HCT116 (cell line): ENCODE measurements around the gene RIF1. TPM values are rescaled to one million over a fixed set of nuclear protein-coding genes. Genes with fewer than 3 reads are reported as not detected.

ENCODE experiments used
- ATAC-seq: fragments of 200-7000 bp; cut with Tn5 transposase; 2 replicates; pipeline ENCODE4 v1.9.1; 2020; ENCODE audit warnings: mild to moderate bottlenecking, moderate library complexity
- BruUV-seq: library from RNA; stranded (reverse); fragments of 400-500 nt; replicated peaks from 2 replicates; lab custom pipeline; 2021; lab: Mats Ljungman, UMichigan
- CTCF ChIA-PET: fragments of 300-600 bp; sonication (Branson Sonifier 250); formaldehyde crosslinking; loops from one replicate; lab custom pipeline; 2021; ENCODE audit warnings: antibody characterized with exemption; lab: Charles Lee
- POLR2A ChIA-PET: fragments of 300-600, 350-600 bp; sonication (Branson Sonifier 250); formaldehyde crosslinking; loops from one replicate; lab custom pipeline; 2021; ENCODE audit warnings: antibody characterized with exemption; lab: Charles Lee
- RAD21 ChIA-PET, 2 experiments: fragments of 300-600 bp; sonication (Branson Sonifier 250); formaldehyde crosslinking; loops; one replicate each; lab custom pipeline; 2023; ENCODE audit warnings: low total read pairs in 2 of 2; ENCODE audit not compliant: uncharacterized antibody in 2 of 2, unreplicated experiment in 2 of 2, low non-redundant PET in 1 of 2; lab: Charles Lee
- DNase-seq: peaks from one replicate; pipeline ENCODE4 v3.0.0-alpha.2; 2010; ENCODE audit warnings: low read depth, low spot score
- H2AFZ ChIP-seq: fragments of 200-600 bp; shearing (Covaris generic), sonication (generic); 2 replicates; pipeline ENCODE4 v1.6.1; 2017; ENCODE audit warnings: low read depth, mixed run types, mixed read lengths, antibody characterized with exemption, low read length; ENCODE audit not compliant: poor library complexity, severe bottlenecking
- H3K27ac ChIP-seq: 2 replicates; pipeline ENCODE4 v1.5.1; 2012; ENCODE audit warnings: low read depth, low read length
- H3K27me3 ChIP-seq: fragments of 200-600 bp; sonication (generic); 2 replicates; pipeline ENCODE4 v1.6.1; 2016; ENCODE audit warnings: mixed run types, low read length, mixed read lengths; ENCODE audit not compliant: insufficient read depth
- H3K36me3 ChIP-seq, 2 experiments: fragments of 200-500 bp in 1 of 2; fragments of 200-600 bp in 1 of 2; sonication (Bioruptor generic) in 1 of 2; sonication (generic) in 1 of 2; 2 replicates each; pipeline versions ENCODE4 v1.5.1 to v1.6.1; 2014 to 2016; ENCODE audit warnings: low read length in 2 of 2, inconsistent platforms in 1 of 2, mixed read lengths in 1 of 2, mixed run types in 1 of 2; ENCODE audit not compliant: insufficient read depth in 2 of 2, control insufficient read depth in 1 of 2
- H3K4me1 ChIP-seq, 2 experiments: fragments of 200-600 bp in 1 of 2; sonication (generic) in 1 of 2; 2 replicates each; pipeline versions ENCODE4 v1.5.1 to v1.6.1; 2012 to 2017; ENCODE audit warnings: low read length in 2 of 2, inconsistent platforms in 1 of 2, mild to moderate bottlenecking in 1 of 2, mixed read lengths in 1 of 2, mixed run types in 1 of 2, moderate library complexity in 1 of 2; ENCODE audit not compliant: insufficient read depth in 2 of 2, control insufficient read depth in 1 of 2
- H3K4me2 ChIP-seq: fragments of 200-600 bp; sonication (generic); 2 replicates; pipeline ENCODE4 v1.6.1; 2017; ENCODE audit warnings: mixed run types, low read length, mixed read lengths
- H3K4me3 ChIP-seq, 2 experiments: fragments of 200-600 bp in 1 of 2; sonication (generic) in 1 of 2; replicated peaks in 1 of 2; 2 replicates each; pipeline ENCODE4 v1.5.1; 2011 to 2016; ENCODE audit warnings: low read length in 2 of 2, control low read depth in 1 of 2, low read depth in 1 of 2, mild to moderate bottlenecking in 1 of 2, mixed read lengths in 1 of 2, mixed run types in 1 of 2
- H3K79me2 ChIP-seq: fragments of 200-600 bp; sonication (generic); 2 replicates; pipeline ENCODE4 v1.6.1; 2017; ENCODE audit warnings: mild to moderate bottlenecking, mixed run types, low read length, moderate library complexity, mixed read lengths; ENCODE audit not compliant: insufficient read depth
- H3K9ac ChIP-seq: fragments of 200-600 bp; sonication (generic); 2 replicates; pipeline ENCODE4 v1.6.1; 2016; ENCODE audit warnings: low read length, mixed read lengths
- H3K9me2 ChIP-seq: fragments of 200-600 bp; sonication (generic), shearing (Covaris generic); 2 replicates; pipeline ENCODE4 v1.6.1; 2017; ENCODE audit warnings: mixed run types, mild to moderate bottlenecking, moderate library complexity; ENCODE audit not compliant: insufficient read depth
- H3K9me3 ChIP-seq, 2 experiments: fragments of 200-500 bp in 1 of 2; fragments of 200-600 bp in 1 of 2; sonication (Bioruptor generic) in 1 of 2; sonication (generic) in 1 of 2; 2 replicates each; pipeline ENCODE4 v1.6.1; 2014 to 2017; ENCODE audit warnings: low read length in 2 of 2, mixed read lengths in 2 of 2, inconsistent platforms in 1 of 2, low read depth in 1 of 2, mild to moderate bottlenecking in 1 of 2, mixed run types in 1 of 2, moderate library complexity in 1 of 2; ENCODE audit not compliant: control insufficient read depth in 1 of 2, insufficient read depth in 1 of 2
- H4K20me1 ChIP-seq: fragments of 200-600 bp; sonication (generic), shearing (Covaris generic); 2 replicates; pipeline ENCODE4 v1.6.1; 2017; ENCODE audit warnings: mixed run types, mild to moderate bottlenecking, moderate library complexity; ENCODE audit not compliant: insufficient read depth
- EZH2 ChIP-seq: fragments of 200-600 bp; sonication (generic); IDR thresholded peaks from 2 replicates; pipeline ENCODE4 v1.6.1; 2017; ENCODE audit warnings: antibody characterized with exemption, mixed run types
- JUND ChIP-seq: IDR thresholded peaks from 2 replicates; pipeline ENCODE4 v1.6.1; 2012
- POLR2A ChIP-seq: IDR thresholded peaks from 2 replicates; pipeline ENCODE4 v1.7.0; 2011; ENCODE audit warnings: borderline replicate concordance; ENCODE audit not compliant: insufficient read depth, insufficient read length; ENCODE audit errors: extremely low read depth
- SIN3A ChIP-seq: IDR thresholded peaks from 2 replicates; pipeline ENCODE4 v1.6.1; 2012; ENCODE audit warnings: low read depth
- SRF ChIP-seq: IDR thresholded peaks from 2 replicates; pipeline ENCODE4 v1.6.1; 2012; ENCODE audit warnings: low read depth
- TCF7L2 ChIP-seq: IDR thresholded peaks from 2 replicates; pipeline ENCODE4 v1.7.0; 2011; ENCODE audit warnings: borderline replicate concordance, inconsistent platforms; ENCODE audit not compliant: insufficient read depth, insufficient read length; ENCODE audit errors: extremely low read depth
- ZNF274 ChIP-seq: fragments of 200-500 bp; sonication (Bioruptor generic); IDR thresholded peaks from 2 replicates; pipeline ENCODE4 v1.6.1; 2014; ENCODE audit warnings: mild to moderate bottlenecking, low read depth, low read length, inconsistent platforms
- intact Hi-C: fragments of 100-400 bp; cut with micrococcal nuclease; formaldehyde crosslinking; loops from 2 replicates; pipeline ENCODE4 v1.10.0; 2022
- total RNA-seq: library from RNA; stranded (reverse); gene quantifications from one replicate; pipeline ENCODE4 v1.2.1, GENCODE V29; 2021; ENCODE audit not compliant: unreplicated experiment
- TF ChIP-seq, protein P1 (sequence below): IDR thresholded peaks from 2 replicates; pipeline ENCODE4 v1.6.1; 2012; ENCODE audit warnings: low read depth

RIF1 gene
- total RNA-seq, 1 experiment from 2014 or later, result 48.0 TPM

DNA sequence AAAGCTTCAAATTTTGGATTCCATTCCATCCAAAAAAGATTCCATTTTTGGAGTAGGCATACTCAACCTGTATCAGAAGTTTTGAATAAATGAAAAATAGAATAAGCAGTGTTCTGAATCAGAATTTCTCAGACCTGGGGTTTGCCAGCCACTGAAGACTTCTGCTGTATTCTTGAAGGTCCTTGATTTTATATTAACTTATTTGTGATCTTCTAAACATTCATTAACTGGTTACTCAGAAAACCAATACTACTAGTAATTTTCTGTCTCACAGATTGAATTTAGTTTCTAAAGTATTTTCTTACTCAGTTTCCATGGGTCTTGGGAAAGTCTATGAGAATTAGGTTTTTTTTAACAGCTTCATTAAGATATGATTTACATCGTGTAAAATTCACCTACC lies 60.9 kb downstream of the RIF1 start:
- Histone ChIP-seq H3K79me2 (peaks cover 58% of the 10 kb centered on the region), H3K27ac (no peak overlapping the region), H4K20me1 (0 out of 2 replicates have a peak, but pooled peaks cover 5% of the 10 kb centered on the region), H2AFZ (no peak overlapping the region), H3K4me1 (no peaks in the 10 kb centered on the region), H3K9ac (no peak overlapping the region), H3K4me2 (no peak overlapping the region), H3K27me3 (no peaks in the 10 kb centered on the region), H3K9me2 (no peaks in the 10 kb centered on the region), H3K36me3 (peaks cover 59 to 60% of the 10 kb centered on the region in 2 experiments), H3K9me3 (no peaks in the 10 kb centered on the region), H3K4me3 (no peak overlapping the region)
- RAD21 ChIA-PET, result no interaction called here
- no TSS peak for BruUV-seq
- TF ChIP-seq SRF, result no peak
- no peak for TF ChIP-seq ZNF274
- TF ChIP-seq POLR2A, result no peak
- TF ChIP-seq EZH2, result no peak
- TF ChIP-seq, protein P1, sequence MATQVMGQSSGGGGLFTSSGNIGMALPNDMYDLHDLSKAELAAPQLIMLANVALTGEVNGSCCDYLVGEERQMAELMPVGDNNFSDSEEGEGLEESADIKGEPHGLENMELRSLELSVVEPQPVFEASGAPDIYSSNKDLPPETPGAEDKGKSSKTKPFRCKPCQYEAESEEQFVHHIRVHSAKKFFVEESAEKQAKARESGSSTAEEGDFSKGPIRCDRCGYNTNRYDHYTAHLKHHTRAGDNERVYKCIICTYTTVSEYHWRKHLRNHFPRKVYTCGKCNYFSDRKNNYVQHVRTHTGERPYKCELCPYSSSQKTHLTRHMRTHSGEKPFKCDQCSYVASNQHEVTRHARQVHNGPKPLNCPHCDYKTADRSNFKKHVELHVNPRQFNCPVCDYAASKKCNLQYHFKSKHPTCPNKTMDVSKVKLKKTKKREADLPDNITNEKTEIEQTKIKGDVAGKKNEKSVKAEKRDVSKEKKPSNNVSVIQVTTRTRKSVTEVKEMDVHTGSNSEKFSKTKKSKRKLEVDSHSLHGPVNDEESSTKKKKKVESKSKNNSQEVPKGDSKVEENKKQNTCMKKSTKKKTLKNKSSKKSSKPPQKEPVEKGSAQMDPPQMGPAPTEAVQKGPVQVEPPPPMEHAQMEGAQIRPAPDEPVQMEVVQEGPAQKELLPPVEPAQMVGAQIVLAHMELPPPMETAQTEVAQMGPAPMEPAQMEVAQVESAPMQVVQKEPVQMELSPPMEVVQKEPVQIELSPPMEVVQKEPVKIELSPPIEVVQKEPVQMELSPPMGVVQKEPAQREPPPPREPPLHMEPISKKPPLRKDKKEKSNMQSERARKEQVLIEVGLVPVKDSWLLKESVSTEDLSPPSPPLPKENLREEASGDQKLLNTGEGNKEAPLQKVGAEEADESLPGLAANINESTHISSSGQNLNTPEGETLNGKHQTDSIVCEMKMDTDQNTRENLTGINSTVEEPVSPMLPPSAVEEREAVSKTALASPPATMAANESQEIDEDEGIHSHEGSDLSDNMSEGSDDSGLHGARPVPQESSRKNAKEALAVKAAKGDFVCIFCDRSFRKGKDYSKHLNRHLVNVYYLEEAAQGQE, result no peak
- no peak for TF ChIP-seq TCF7L2
- no peak for TF ChIP-seq SIN3A
- TF ChIP-seq JUND, result no peak
- intact Hi-C loops, result no loop called here
- ATAC-seq (no peak), DNase-seq (no peak)
- CTCF ChIA-PET, result no interaction called here
- POLR2A ChIA-PET, result no interaction called here
